ENCODE data around the gene CORO2B.
"Not testable (repeated sequence)": the region's sequence is repeated elsewhere in the genome, so short reads cannot be mapped to it uniquely, and the experiment has no call there.

The CORO2B gene

GRCh38 chr15:68668926-68669600 lies 90.3 kb downstream of the CORO2B start:
- no peak for DNase-seq
- Mint-ChIP-seq H3K36me3 (ENCODE audit: low read depth) (no peaks in the 10 kb centered on the region), H3K4me3 (no peak overlapping the region), H3K9me3 (no peaks in the 10 kb centered on the region), H3K27ac (no peak overlapping the region), H3K27me3 (peaks cover 26% of the 10 kb centered on the region), H3K4me1 (ENCODE audit: low read depth) (peaks cover 2% of the 10 kb centered on the region)

GRCh38 chr15:68672251-68672650 lies 93.5 kb downstream of the CORO2B start:
- Mint-ChIP-seq H3K4me1 (ENCODE audit: low read depth) (peaks cover 2% of the 10 kb centered on the region), H3K27ac (no peak overlapping the region), H3K4me3 (no peak overlapping the region), H3K27me3 (peaks cover 26% of the 10 kb centered on the region), H3K36me3 (ENCODE audit: low read depth) (no peaks in the 10 kb centered on the region), H3K9me3 (no peaks in the 10 kb centered on the region)
- no peak for DNase-seq

DNA sequence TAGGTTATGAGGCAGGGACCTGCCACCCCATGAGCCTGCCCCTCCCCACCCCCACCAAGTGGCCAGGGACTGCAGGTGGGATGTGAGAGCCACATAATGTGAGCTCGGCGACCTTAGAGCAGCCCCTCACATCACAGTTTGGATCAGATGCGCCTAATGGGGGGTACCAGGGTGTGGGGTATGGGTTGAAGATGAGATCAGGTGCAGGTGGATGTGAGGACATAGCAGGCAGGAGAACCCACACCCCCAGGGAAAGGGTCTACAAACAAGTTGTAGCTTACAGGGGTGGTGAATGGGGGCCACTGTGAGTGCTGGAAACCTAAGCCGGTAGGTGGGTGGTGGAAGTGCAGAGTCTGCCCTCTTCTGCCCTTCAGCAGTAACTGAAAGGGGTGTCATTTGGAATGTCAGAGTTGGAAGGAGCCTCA lies 94.0 kb downstream of the CORO2B start:
- Mint-ChIP-seq H3K4me1 (ENCODE audit: low read depth) (peaks cover 2% of the 10 kb centered on the region), H3K4me3 (no peak overlapping the region), H3K36me3 (ENCODE audit: low read depth) (no peaks in the 10 kb centered on the region), H3K27me3 (peaks cover 26% of the 10 kb centered on the region), H3K27ac (no peak overlapping the region), H3K9me3 (no peaks in the 10 kb centered on the region)
- DNase-seq = no peak

GRCh38 chr15:68674975-68675374 lies 96.2 kb downstream of the CORO2B start:
- DNase-seq = no peak

GRCh38 chr15:68676011-68676605 lies 97.3 kb downstream of the CORO2B start:
- no peaks in the 10 kb centered on the region for H3K9me3 Mint-ChIP-seq
- H3K36me3 Mint-ChIP-seq (ENCODE audit: low read depth) = no peaks in the 10 kb centered on the region
- H3K27ac Mint-ChIP-seq = no peak overlapping the region
- peaks cover 24% of the 10 kb centered on the region for H3K27me3 Mint-ChIP-seq
- H3K4me3 Mint-ChIP-seq = no peak overlapping the region
- no peak for DNase-seq
- peaks cover 2% of the 10 kb centered on the region for H3K4me1 Mint-ChIP-seq (ENCODE audit: low read depth)

More at GRCh38 chr15:68674975-68675374, 96.2 kb downstream of the CORO2B start:
- Mint-ChIP-seq H3K27me3 (peaks cover 24% of the 10 kb centered on the region), H3K9me3 (no peaks in the 10 kb centered on the region), H3K27ac (no peak overlapping the region), H3K4me1 (ENCODE audit: low read depth) (peaks cover 2% of the 10 kb centered on the region), H3K36me3 (ENCODE audit: low read depth) (no peaks in the 10 kb centered on the region), H3K4me3 (no peak overlapping the region)

GRCh38 chr15:68676926-68677325 lies 98.1 kb downstream of the CORO2B start:
- Mint-ChIP-seq H3K4me3 (no peak overlapping the region), H3K27me3 (peaks cover 17% of the 10 kb centered on the region), H3K9me3 (no peaks in the 10 kb centered on the region), H3K36me3 (ENCODE audit: low read depth) (no peaks in the 10 kb centered on the region), H3K27ac (no peak overlapping the region), H3K4me1 (ENCODE audit: low read depth) (peaks cover 2% of the 10 kb centered on the region)
- no peak for DNase-seq

DNA sequence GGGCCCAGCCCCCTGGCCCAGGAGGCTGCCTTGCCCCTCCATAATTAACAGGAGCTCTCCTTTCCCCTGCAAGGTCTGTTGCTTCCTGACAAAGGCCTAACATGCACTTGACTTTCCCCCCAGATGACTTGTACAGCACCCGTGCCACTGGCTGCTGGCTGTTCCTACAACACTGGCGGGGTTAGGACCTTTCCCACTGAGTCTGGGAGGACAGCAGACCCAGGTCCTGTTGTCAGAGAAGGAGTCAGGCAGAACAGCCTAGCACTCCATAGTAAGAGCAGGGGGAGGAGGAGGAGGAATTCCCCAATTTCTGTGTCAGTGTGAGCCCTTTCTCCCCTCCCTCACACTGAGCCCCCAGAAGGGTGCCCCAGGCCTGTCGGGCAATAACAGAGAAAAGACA lies 99.2 kb downstream of the CORO2B start:
- Mint-ChIP-seq H3K36me3 (ENCODE audit: low read depth) (no peaks in the 10 kb centered on the region), H3K9me3 (no peaks in the 10 kb centered on the region), H3K27ac (no peak overlapping the region)

GRCh38 chr15:68678746-68679145 lies 100.0 kb downstream of the CORO2B start:
- H3K27me3 Mint-ChIP-seq = peaks cover 3% of the 10 kb centered on the region
- DNase-seq = no peak
- no peak overlapping the region for H3K27ac Mint-ChIP-seq
- H3K4me1 Mint-ChIP-seq (ENCODE audit: low read depth) = peaks cover 2% of the 10 kb centered on the region
- H3K36me3 Mint-ChIP-seq (ENCODE audit: low read depth) = no peaks in the 10 kb centered on the region
- no peak overlapping the region for H3K4me3 Mint-ChIP-seq
- no peaks in the 10 kb centered on the region for H3K9me3 Mint-ChIP-seq

More for the DNA sequence above, 99.2 kb downstream of the CORO2B start:
- peaks cover 6% of the 10 kb centered on the region for H3K27me3 Mint-ChIP-seq
- H3K4me1 Mint-ChIP-seq (ENCODE audit: low read depth) = peaks cover 2% of the 10 kb centered on the region
- H3K4me3 Mint-ChIP-seq = no peak overlapping the region
- no peak for DNase-seq

DNA sequence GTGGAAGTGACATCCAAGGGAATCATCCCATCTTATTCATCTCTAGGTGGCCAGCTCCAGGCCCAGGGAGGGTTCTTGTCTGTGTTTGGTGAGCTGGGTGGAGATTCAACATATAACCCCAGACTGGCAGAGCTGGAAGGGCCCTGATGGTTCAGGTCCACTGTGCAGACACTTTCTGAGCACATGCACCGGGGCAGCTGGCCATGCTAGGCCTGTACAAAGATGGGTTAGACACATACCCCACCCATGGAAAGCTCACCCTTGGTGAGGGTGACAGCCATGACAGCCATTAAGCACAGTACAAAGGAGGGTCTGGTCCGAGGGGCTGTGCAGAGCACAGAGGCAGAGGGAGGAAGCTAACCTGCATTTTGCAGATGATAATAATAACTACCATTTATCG lies 100.4 kb downstream of the CORO2B start:
- Mint-ChIP-seq H3K4me1 (ENCODE audit: low read depth) (no peaks in the 10 kb centered on the region), H3K27ac (no peak overlapping the region), H3K4me3 (no peak overlapping the region), H3K27me3 (no peaks in the 10 kb centered on the region), H3K9me3 (no peaks in the 10 kb centered on the region), H3K36me3 (ENCODE audit: low read depth) (no peaks in the 10 kb centered on the region)
- DNase-seq = no peak

GRCh38 chr15:68679961-68680371 lies 101.2 kb downstream of the CORO2B start:
- no peaks in the 10 kb centered on the region for H3K27me3 Mint-ChIP-seq
- DNase-seq = no peak
- no peaks in the 10 kb centered on the region for H3K4me1 Mint-ChIP-seq (ENCODE audit: low read depth)
- no peak overlapping the region for H3K4me3 Mint-ChIP-seq
- no peaks in the 10 kb centered on the region for H3K9me3 Mint-ChIP-seq
- H3K27ac Mint-ChIP-seq = no peak overlapping the region
- H3K36me3 Mint-ChIP-seq (ENCODE audit: low read depth) = no peaks in the 10 kb centered on the region

DNA sequence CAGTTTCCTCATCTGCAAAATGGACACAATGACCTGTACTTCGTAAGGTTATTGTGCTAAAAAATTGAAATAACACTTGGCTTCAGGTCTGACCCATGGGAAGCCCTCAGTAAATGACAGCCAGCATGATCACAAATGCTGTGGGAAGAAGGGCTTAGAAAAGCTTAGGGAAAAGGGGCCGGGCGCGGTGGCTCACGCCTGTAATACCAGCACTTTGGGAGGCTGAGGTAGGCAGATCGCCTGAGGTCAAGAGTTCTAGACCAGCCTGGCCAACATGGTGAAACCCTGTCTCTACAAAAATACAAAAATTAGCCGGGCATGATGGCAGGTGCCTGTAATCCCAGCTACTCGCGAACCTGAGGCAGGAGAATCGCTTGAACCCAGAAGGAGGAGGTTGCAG lies 102.0 kb downstream of the CORO2B start:
- H3K4me1 Mint-ChIP-seq (ENCODE audit: low read depth); DNase-seq; H3K4me3 Mint-ChIP-seq; H3K9me3 Mint-ChIP-seq; H3K36me3 Mint-ChIP-seq (ENCODE audit: low read depth); H3K27ac Mint-ChIP-seq; H3K27me3 Mint-ChIP-seq: not testable (repeated sequence)

DNA sequence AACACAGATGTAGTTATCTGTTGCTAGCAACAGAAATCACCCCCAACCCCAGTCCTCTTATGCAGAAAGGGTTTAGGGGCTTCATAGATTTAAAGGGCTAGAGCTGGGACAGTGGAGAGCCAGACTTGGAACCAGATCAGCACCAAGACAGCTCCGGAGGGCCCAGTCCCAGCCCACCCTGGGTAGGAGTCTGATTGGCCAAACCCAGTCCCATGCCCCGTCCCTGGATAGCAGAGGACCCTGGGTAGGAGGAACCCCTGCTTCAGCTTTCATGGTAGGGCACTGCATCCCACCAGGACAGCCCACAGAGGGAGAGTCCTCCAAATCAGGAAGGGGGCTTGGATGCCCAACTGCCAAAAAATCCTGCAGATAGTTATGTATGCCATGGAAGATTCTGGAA lies 103.0 kb downstream of the CORO2B start:
- DNase-seq = no peak
- Mint-ChIP-seq H3K4me1 (ENCODE audit: low read depth) (no peaks in the 10 kb centered on the region), H3K9me3 (no peaks in the 10 kb centered on the region), H3K27ac (no peak overlapping the region), H3K27me3 (no peaks in the 10 kb centered on the region), H3K36me3 (ENCODE audit: low read depth) (no peaks in the 10 kb centered on the region), H3K4me3 (no peak overlapping the region)

DNA sequence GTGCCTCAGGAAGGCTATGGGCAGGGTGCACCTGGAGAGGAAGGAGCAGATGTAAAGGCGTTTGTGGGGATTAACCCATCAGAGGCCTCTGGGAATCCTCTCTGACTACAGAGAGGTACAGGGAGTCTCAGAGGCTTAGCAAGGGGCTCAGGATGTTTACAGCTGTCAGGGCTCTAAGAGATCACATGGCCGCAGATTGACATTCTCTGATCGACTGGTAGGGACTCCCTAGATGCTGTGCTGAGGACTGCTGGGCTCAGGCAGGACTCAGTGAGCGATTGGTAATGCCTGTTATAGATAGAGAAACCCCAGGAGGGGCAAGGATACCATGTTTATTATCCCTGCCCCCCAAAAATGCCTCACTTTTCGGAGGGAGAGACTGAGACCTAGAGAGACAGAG lies 103.5 kb downstream of the CORO2B start:
- Mint-ChIP-seq H3K4me3 (no peak overlapping the region), H3K36me3 (ENCODE audit: low read depth) (no peaks in the 10 kb centered on the region), H3K27me3 (no peaks in the 10 kb centered on the region), H3K9me3 (no peaks in the 10 kb centered on the region), H3K27ac (no peak overlapping the region), H3K4me1 (ENCODE audit: low read depth) (no peaks in the 10 kb centered on the region)
- DNase-seq = no peak

DNA sequence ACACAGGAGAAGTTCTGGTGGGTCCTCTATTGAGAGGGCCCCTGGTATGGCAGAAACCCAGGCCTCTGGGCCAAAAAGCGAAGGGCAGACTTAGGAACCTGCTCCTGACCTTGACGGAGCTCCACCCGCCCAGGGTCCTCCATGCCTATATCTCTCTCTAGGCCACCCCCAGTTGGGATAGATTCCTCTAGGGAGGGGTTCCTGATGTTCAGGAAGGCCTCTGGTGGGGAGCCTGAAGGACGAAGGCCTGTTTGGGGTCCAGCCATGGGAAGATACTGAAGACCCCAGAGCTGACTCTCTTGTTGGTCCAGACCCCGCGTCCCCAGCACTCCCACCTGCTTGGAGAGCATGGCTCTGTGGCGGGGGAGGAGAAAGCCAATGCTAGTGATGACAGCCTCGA lies 104.2 kb downstream of the CORO2B start:
- no peaks in the 10 kb centered on the region for H3K9me3 Mint-ChIP-seq
- H3K27me3 Mint-ChIP-seq = no peaks in the 10 kb centered on the region

GRCh38 chr15:68683551-68683950 lies 104.8 kb downstream of the CORO2B start:
- no peak overlapping the region for H3K4me3 Mint-ChIP-seq
- H3K9me3 Mint-ChIP-seq = no peaks in the 10 kb centered on the region
- no peaks in the 10 kb centered on the region for H3K36me3 Mint-ChIP-seq (ENCODE audit: low read depth)
- H3K27ac Mint-ChIP-seq = no peak overlapping the region
- H3K27me3 Mint-ChIP-seq = no peaks in the 10 kb centered on the region
- H3K4me1 Mint-ChIP-seq (ENCODE audit: low read depth) = no peaks in the 10 kb centered on the region
- no peak for DNase-seq

More for the DNA sequence above, 104.2 kb downstream of the CORO2B start:
- Mint-ChIP-seq H3K36me3 (ENCODE audit: low read depth) (no peaks in the 10 kb centered on the region), H3K4me1 (ENCODE audit: low read depth) (no peaks in the 10 kb centered on the region), H3K4me3 (no peak overlapping the region), H3K27ac (no peak overlapping the region)
- DNase-seq = no peak

Data from activated T-cell treated with anti-CD3 and anti-CD28 coated beads, Interleukin-2, amount 50 U/mL, for 24 hours (primary cell).